Measurements from ENCODE around the gene MALAT1.
"Not testable (repeated sequence)": the region's sequence is repeated elsewhere in the genome, so short reads cannot be mapped to it uniquely, and the experiment has no call there.

The MALAT1 gene

DNA sequence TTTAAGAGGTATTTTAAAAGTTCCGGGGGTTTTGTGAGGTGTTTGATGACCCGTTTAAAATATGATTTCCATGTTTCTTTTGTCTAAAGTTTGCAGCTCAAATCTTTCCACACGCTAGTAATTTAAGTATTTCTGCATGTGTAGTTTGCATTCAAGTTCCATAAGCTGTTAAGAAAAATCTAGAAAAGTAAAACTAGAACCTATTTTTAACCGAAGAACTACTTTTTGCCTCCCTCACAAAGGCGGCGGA, 193 bp upstream of the MALAT1 start:
- DNase-seq (ENCODE audit: low read depth in 2 of 2) = no peak

DNA sequence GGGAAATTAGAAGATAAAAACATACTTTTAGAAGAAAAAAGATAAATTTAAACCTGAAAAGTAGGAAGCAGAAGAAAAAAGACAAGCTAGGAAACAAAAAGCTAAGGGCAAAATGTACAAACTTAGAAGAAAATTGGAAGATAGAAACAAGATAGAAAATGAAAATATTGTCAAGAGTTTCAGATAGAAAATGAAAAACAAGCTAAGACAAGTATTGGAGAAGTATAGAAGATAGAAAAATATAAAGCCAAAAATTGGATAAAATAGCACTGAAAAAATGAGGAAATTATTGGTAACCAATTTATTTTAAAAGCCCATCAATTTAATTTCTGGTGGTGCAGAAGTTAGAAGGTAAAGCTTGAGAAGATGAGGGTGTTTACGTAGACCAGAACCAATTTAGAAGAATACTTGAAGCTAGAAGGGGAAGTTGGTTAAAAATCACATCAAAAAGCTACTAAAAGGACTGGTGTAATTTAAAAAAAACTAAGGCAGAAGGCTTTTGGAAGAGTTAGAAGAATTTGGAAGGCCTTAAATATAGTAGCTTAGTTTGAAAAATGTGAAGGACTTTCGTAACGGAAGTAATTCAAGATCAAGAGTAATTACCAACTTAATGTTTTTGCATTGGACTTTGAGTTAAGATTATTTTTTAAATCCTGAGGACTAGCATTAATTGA, 1.0 kb downstream of the MALAT1 start:
- DNase-seq (ENCODE audit: low read depth in 2 of 2) = no peak

DNA sequence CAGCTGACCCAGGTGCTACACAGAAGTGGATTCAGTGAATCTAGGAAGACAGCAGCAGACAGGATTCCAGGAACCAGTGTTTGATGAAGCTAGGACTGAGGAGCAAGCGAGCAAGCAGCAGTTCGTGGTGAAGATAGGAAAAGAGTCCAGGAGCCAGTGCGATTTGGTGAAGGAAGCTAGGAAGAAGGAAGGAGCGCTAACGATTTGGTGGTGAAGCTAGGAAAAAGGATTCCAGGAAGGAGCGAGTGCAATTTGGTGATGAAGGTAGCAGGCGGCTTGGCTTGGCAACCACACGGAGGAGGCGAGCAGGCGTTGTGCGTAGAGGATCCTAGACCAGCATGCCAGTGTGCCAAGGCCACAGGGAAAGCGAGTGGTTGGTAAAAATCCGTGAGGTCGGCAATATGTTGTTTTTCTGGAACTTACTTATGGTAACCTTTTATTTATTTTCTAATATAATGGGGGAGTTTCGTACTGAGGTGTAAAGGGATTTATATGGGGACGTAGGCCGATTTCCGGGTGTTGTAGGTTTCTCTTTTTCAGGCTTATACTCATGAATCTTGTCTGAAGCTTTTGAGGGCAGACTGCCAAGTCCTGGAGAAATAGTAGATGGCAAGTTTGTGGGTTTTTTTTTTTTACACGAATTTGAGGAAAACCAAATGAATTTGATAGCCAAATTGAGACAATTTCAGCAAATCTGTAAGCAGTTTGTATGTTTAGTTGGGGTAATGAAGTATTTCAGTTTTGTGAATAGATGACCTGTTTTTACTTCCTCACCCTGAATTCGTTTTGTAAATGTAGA, 1.7 kb downstream of the MALAT1 start:
- DNase-seq (ENCODE audit: low read depth in 2 of 2) = no peak

DNA sequence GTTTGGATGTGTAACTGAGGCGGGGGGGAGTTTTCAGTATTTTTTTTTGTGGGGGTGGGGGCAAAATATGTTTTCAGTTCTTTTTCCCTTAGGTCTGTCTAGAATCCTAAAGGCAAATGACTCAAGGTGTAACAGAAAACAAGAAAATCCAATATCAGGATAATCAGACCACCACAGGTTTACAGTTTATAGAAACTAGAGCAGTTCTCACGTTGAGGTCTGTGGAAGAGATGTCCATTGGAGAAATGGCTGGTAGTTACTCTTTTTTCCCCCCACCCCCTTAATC, 2.3 kb downstream of the MALAT1 start:
- no peak for DNase-seq (ENCODE audit: low read depth in 2 of 2)

DNA sequence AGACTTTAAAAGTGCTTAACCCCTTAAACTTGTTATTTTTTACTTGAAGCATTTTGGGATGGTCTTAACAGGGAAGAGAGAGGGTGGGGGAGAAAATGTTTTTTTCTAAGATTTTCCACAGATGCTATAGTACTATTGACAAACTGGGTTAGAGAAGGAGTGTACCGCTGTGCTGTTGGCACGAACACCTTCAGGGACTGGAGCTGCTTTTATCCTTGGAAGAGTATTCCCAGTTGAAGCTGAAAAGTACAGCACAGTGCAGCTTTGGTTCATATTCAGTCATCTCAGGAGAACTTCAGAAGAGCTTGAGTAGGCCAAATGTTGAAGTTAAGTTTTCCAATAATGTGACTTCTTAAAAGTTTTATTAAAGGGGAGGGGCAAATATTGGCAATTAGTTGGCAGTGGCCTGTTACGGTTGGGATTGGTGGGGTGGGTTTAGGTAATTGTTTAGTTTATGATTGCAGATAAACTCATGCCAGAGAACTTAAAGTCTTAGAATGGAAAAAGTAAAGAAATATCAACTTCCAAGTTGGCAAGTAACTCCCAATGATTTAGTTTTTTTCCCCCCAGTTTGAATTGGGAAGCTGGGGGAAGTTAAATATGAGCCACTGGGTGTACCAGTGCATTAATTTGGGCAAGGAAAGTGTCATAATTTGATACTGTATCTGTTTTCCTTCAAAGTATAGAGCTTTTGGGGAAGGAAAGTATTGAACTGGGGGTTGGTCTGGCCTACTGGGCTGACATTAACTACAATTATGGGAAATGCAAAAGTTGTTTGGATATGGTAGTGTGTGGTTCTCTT, 2.8 kb downstream of the MALAT1 start:
- no peak for DNase-seq (ENCODE audit: low read depth in 2 of 2)

DNA sequence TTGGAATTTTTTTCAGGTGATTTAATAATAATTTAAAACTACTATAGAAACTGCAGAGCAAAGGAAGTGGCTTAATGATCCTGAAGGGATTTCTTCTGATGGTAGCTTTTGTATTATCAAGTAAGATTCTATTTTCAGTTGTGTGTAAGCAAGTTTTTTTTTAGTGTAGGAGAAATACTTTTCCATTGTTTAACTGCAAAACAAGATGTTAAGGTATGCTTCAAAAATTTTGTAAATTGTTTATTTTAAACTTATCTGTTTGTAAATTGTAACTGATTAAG, 3.4 kb downstream of the MALAT1 start:
- no peak for DNase-seq (ENCODE audit: low read depth in 2 of 2)

DNA sequence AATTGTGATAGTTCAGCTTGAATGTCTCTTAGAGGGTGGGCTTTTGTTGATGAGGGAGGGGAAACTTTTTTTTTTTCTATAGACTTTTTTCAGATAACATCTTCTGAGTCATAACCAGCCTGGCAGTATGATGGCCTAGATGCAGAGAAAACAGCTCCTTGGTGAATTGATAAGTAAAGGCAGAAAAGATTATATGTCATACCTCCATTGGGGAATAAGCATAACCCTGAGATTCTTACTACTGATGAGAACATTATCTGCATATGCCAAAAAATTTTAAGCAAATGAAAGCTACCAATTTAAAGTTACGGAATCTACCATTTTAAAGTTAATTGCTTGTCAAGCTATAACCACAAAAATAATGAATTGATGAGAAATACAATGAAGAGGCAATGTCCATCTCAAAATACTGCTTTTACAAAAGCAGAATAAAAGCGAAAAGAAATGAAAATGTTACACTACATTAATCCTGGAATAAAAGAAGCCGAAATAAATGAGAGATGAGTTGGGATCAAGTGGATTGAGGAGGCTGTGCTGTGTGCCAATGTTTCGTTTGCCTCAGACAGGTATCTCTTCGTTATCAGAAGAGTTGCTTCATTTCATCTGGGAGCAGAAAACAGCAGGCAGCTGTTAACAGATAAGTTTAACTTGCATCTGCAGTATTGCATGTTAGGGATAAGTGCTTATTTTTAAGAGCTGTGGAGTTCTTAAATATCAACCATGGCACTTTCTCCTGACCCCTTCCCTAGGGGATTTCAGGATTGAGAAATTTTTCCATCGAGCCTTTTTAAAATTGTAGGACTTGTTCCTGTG, 3.9 kb downstream of the MALAT1 start:
- DNase-seq (ENCODE audit: low read depth in 2 of 2) = no peak

DNA sequence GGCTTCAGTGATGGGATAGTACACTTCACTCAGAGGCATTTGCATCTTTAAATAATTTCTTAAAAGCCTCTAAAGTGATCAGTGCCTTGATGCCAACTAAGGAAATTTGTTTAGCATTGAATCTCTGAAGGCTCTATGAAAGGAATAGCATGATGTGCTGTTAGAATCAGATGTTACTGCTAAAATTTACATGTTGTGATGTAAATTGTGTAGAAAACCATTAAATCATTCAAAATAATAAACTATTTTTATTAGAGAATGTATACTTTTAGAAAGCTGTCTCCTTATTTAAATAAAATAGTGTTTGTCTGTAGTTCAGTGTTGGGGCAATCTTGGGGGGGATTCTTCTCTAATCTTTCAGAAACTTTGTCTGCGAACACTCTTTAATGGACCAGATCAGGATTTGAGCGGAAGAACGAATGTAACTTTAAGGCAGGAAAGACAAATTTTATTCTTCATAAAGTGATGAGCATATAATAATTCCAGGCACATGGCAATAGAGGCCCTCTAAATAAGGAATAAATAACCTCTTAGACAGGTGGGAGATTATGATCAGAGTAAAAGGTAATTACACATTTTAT, 4.6 kb downstream of the MALAT1 start:
- DNase-seq (ENCODE audit: low read depth in 2 of 2) = no peak

DNA sequence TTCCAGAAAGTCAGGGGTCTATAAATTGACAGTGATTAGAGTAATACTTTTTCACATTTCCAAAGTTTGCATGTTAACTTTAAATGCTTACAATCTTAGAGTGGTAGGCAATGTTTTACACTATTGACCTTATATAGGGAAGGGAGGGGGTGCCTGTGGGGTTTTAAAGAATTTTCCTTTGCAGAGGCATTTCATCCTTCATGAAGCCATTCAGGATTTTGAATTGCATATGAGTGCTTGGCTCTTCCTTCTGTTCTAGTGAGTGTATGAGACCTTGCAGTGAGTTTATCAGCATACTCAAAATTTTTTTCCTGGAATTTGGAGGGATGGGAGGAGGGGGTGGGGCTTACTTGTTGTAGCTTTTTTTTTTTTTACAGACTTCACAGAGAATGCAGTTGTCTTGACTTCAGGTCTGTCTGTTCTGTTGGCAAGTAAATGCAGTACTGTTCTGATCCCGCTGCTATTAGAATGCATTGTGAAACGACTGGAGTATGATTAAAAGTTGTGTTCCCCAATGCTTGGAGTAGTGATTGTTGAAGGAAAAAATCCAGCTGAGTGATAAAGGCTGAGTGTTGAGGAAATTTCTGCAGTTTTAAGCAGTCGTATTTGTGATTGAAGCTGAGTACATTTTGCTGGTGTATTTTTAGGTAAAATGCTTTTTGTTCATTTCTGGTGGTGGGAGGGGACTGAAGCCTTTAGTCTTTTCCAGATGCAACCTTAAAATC, 5.3 kb downstream of the MALAT1 start:
- DNase-seq (ENCODE audit: low read depth in 2 of 2) = no peak

DNA sequence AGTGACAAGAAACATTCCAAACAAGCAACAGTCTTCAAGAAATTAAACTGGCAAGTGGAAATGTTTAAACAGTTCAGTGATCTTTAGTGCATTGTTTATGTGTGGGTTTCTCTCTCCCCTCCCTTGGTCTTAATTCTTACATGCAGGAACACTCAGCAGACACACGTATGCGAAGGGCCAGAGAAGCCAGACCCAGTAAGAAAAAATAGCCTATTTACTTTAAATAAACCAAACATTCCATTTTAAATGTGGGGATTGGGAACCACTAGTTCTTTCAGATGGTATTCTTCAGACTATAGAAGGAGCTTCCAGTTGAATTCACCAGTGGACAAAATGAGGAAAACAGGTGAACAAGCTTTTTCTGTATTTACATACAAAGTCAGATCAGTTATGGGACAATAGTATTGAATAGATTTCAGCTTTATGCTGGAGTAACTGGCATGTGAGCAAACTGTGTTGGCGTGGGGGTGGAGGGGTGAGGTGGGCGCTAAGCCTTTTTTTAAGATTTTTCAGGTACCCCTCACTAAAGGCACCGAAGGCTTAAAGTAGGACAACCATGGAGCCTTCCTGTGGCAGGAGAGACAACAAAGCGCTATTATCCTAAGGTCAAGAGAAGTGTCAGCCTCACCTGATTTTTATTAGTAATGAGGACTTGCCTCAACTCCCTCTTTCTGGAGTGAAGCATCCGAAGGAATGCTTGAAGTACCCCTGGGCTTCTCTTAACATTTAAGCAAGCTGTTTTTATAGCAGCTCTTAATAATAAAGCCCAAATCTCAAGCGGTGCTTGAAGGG, 6.0 kb downstream of the MALAT1 start:
- DNase-seq (ENCODE audit: low read depth in 2 of 2) = no peak

DNA sequence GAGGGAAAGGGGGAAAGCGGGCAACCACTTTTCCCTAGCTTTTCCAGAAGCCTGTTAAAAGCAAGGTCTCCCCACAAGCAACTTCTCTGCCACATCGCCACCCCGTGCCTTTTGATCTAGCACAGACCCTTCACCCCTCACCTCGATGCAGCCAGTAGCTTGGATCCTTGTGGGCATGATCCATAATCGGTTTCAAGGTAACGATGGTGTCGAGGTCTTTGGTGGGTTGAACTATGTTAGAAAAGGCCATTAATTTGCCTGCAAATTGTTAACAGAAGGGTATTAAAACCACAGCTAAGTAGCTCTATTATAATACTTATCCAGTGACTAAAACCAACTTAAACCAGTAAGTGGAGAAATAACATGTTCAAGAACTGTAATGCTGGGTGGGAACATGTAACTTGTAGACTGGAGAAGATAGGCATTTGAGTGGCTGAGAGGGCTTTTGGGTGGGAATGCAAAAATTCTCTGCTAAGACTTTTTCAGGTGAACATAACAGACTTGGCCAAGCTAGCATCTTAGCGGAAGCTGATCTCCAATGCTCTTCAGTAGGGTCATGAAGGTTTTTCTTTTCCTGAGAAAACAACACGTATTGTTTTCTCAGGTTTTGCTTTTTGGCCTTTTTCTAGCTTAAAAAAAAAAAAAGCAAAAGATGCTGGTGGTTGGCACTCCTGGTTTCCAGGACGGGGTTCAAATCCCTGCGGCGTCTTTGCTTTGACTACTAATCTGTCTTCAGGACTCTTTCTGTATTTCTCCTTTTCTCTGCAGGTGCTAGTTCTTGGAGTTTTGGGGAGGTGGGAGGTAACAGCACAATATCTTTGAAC, 6.8 kb downstream of the MALAT1 start:
- DNase-seq (ENCODE audit: low read depth in 2 of 2) = no peak

DNA sequence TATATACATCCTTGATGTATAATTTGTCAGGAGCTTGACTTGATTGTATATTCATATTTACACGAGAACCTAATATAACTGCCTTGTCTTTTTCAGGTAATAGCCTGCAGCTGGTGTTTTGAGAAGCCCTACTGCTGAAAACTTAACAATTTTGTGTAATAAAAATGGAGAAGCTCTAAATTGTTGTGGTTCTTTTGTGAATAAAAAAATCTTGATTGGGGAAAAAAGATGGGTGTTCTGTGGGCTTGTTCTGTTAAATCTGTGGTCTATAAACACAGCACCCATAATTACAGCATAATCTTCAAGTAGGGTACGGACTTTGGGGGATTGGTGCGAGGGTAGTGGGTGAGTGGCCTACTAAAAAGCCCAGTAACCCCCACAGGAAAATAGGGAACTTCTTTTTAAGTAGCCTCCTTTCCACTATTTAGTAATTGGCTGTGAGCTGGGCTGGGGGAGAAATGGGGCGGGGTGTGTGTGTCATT, 7.5 kb downstream of the MALAT1 start:
- DNase-seq (ENCODE audit: low read depth in 2 of 2) = no peak

DNA sequence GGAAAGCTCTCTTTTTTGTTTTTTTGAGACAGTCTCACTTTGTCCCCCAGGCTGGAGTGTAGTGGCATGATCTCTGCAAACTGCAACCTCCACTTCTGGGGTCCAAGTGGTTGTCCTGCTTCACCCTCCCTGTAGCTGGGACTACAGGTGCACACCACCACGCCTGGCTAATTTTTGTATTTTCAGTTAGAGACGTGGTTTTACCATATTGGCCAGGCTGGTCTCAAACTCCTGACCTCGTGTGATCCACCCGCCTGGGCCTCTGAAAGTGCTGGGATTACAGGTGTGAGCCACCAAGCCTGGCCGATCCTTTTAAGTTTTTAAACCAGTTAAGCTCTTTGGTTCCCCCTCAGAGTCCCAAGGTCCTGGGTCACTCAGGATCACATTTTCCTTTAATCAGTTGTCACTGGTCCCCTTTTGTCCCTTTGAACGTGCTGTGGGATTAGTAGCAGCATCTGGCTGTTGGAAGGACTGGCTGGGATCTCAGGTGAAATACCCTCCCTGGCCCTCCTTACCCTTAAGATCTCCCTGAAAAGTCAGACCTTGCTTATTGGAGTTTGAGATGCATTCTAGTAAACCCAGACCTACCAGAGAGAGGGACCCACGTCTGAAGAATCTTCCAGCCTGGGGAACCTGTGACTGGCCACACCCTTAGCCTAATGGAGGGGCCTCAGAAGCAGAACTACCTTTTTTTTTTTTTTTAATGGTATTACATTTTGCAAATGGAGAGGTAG, 8.1 kb downstream of the MALAT1 start:
- DNase-seq (ENCODE audit: low read depth in 2 of 2) = no peak

DNA sequence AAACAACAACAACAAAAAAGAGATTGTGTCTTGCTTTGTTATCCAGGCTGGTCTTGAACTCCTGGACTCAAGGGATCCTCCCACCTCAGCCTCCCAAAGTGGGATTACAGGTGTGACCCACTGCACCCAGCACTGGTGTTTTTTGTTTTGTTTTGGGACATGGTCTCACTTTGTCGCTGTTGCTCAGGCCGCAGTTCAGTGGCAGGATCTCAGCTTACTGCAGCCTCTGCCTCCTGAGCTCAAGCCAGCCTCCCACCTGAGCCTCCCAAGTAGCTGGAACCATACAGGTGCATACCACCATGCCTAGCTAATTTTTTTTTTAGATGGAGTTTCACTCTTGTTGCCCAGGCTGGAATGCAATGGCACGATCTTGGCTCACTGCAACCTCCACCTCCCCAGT, 13.5 kb downstream of the MALAT1 start:
- DNase-seq (ENCODE audit: low read depth in 2 of 2) = not testable (repeated sequence)

DNA sequence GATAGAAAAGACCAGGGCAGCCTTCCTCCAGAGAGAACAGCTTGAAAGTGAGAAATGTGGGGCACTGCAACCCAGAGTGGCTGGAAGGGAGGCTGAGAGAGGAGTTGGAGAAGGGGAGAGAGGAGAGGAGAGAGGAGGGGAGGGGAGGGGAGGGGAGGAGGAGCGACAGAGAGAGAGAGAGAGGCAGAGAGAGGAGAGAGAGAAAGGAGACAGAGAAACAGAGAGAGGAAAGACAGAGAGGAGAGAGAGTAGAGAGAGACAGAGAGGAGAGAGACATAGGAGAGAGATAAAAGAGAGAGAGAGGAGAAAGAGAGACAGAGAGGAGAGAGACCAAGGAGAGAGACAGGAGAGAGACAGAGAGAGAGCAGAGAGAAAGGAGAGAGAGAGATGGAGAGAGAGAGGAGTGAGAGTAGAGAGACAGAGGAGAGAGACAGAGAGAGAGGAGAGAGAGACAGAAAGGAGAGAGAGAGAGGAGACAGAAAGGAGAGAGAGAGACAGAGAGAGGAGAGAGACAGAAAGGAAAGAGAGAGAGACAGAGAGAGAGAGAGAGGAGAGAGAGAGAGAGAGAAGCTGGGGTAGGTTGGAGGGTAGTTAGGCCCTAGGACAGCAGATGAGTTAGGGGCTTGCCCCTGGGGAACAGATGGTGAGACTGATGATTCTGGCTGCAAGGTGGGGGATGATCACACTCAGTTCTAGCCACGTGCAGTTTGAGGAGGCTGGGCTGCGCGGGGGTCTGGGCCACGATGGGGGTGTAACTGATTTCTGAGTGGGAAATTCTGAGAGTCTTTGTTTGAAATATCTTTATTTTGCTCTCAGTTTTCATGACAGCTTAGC, 17.5 kb downstream of the MALAT1 start:
- DNase-seq (ENCODE audit: low read depth in 2 of 2) = no peak

DNA sequence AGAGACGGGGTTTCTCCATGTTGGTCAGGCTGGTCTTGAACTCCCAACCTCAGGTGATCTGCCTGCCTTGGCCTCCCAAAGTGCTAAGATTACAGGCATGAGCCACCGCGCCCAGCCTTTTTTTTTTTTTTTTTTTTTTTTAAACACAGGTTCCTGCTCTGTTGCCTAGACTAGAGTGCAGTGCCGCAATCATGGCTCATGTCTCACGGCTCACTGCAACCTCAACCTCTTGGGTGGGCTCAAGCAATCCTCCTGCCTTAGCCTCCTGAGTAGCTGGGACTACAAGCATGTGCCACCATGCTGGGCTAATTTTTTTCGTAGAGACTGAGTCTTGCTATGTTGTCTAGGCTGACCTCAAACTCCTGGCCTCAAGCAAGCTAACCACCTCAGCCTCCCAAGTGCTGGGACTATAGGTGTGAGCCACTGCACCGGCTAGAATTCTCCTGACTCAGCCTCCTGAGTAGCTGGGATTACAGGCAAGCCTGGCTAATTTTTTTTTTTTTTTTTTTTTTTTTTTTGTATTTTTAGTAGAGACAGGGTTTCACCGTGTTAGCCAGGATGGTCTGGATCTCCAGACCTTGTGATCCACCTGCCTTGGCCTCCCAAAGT, 20.2 kb downstream of the MALAT1 start:
- DNase-seq (ENCODE audit: low read depth in 2 of 2) = not testable (repeated sequence)

DNA sequence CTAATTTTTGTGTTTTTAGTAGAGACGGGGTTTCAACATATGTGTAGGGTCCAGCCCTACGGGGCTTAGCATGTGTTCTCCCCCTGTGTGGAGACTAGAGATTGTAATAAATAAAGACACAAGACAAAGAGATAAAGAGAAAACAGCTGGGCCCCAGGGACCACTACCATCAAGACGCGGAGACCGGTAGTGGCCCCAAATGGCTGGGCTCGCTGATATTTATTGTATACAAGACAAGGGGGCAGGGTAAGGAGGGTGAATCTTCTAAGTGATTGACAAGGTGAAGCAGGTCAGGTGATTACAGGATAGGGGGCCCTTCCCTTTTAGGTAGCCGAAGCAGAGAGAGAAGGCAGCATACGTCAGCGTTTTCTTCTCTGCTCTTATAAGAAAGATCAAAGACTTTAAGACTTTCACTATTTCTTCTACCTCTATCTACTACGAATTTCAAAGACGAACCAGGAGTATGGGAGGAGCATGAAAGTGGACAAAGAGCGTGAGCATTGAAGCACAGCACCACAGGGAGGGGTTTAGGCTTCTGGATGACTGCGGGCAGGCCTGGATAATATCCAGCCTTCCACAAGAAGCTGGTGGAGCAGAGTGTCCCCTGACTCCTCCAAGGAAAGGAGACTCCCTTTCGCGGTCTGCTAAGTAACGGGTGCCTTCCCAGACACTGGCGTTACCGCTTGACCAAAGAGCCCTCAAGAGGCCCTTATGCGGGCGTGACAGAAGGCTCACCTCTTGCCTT, 23.1 kb downstream of the MALAT1 start:
- not testable (repeated sequence) for DNase-seq (ENCODE audit: low read depth in 2 of 2)

All from activated CD8-positive, alpha-beta memory T cell treated with anti-CD3 and anti-CD28 coated beads for 4 hours (primary cell).